GDM1 (cell line): ENCODE results near the gene PDE4D.

Experiments
- DNase-seq: peaks from one replicate; lab custom pipeline; 2025; lab: John Stamatoyannopoulos, UW

PDE4D gene

DNA sequence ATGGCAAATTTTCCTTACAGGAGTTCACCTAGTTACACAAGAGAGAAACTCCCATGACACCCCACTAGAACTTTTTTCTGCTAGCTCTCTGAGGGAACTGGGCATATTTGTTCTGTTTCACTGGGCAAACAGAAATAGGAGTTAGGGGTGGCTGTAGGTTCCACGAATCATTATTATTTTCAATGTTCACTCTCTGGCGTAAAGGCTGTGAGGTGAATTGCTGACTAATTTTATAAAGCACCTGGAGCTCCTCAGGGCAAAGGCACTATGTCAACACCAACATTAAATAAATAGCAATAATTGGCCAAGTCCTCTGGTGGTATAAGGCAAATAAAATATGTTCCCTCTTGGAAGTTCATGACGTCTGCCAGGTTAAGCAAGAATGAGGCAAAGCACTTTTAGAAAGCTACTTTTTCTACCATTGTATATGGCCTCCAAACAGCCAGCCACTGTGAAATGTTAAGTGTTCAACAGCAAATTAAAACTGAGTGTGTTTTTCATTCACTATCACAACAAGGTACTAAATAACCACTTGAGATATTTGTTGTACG lies 344.6 kb downstream of the PDE4D start:
- no peak for DNase-seq

GRCh38 chr5:59547731-59548130 lies 345.8 kb downstream of the PDE4D start:
- DNase-seq, result no peak

DNA sequence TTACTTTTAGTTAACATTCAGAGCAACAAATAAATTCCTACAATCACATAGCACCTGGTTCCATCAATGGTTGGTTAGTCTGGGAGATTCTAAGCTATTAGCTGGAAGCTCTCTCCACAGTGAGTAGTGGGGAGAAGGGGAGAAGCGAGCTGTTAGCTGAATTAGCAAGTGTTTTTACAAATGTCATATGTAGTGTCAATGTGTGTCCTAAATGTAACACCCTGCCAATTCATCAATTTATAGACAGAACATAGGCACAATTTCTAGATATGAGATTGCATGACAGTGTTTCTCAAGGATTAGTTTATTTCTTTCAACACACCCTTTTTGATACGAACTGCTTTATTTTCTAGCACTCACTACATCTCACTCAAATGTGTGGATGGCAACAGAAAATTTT lies 349.0 kb downstream of the PDE4D start:
- DNase-seq, result no peak

GRCh38 chr5:59543821-59544442 lies 349.6 kb downstream of the PDE4D start:
- DNase-seq, result no peak

DNA sequence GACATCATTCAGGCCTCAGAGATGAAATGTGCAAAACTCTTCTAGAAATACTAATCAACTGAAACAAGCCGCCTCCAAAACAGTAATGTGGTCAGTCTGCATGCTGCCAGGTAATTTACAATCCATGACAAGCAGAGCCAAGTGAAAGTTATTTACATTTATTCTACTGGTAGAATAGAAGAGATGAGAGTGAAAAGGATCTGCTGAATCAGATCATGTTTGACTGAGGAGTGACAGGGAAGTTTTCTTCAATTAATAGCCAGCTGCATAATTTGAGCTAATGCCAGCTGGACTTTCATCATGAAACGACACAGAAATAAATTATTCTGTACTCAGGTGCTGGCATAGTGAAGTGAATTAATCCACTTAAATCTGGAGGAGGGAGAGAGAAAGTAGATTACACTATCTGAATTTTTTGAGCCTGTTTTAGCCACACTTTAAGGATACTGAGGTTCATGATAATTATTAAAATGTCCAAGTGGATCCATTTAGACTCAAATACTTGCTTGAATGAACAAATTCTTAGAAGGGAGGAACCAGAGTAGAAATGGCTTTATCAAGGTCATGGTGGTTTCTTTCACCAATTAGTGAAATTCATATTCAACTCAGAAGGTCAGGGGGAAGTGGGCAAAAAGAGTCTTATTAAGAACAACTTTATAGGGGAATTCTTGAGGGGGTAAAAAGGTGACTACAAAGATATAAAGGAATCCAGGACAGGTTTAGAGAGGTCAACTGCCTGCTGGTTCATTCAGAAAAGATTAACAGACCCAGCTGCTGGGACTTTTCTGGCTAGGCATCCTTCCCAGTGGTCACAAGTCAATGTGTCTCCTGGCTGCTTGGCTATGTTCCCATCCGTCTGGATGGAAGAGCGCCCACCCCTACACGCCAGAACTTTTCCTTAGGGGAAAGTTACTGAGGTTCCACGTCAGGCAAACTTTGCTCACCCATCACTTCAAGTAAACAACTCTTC lies 350.4 kb downstream of the PDE4D start:
- no peak for DNase-seq

DNA sequence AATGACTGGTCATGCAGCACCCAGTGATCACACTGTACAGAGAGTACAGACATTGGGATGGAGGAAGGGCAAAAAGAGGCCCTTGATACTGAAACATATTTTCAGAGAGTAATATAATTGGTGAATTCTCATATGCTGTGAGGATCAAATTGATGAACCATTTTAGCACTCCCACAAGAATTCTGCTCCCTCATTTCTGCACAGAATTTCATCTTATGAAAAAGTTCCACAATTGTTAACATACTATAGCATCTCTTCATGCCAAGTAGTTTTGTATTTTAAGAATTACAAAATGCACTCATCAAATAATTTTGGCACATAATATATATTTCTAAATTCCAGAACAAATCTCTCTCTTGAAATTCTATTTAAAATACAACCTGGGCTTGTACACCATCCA lies 351.2 kb downstream of the PDE4D start:
- DNase-seq, result no peak

DNA sequence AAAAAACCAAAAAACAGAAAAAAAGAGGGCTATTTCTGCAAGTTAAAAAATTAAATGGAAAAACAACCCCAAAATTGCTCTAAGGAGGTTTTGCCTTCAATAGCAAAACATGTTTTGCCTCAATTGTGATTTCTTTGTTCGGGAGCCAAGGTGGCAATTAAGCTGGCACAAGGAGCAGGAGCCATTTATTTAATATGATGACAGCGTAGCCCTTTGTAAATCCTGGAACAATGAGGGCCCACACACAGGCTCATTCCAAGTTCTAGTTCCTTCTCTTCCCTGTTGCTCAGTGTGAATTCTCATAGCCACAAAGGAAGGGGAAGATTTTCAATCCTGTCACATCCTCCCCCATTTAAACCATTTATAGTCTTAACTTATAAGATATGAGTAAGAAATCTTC lies 353.2 kb downstream of the PDE4D start:
- DNase-seq, result no peak

- no peak for DNase-seq
These were observed 354.8 kb downstream of the PDE4D start for GRCh38 chr5:59538750-59539121.

GRCh38 chr5:59537961-59538749 lies 355.4 kb downstream of the PDE4D start:
- DNase-seq, result no peak

- DNase-seq, result no peak
These were observed 356.7 kb downstream of the PDE4D start for GRCh38 chr5:59536875-59537274.

DNA sequence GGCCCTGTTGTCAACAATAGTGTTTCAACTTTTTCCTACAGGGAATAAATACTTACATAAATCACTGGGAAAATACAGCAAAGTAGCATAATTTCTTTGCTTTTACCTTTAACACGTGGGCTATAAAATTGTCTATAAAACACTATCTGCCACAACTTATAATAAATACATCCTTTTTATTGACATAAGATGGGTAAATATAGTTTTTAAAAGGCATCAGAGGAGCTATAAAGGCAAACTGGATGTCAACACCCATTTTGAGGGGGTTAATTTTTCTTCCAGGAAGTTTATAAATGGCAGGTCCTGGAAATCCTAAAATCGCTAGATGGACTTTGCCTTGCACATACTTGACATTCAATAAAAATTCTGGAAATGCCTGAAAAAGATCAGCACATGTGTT lies 358.0 kb downstream of the PDE4D start:
- DNase-seq, result no peak

GRCh38 chr5:59533730-59534108 lies 359.8 kb downstream of the PDE4D start:
- DNase-seq, result no peak

DNA sequence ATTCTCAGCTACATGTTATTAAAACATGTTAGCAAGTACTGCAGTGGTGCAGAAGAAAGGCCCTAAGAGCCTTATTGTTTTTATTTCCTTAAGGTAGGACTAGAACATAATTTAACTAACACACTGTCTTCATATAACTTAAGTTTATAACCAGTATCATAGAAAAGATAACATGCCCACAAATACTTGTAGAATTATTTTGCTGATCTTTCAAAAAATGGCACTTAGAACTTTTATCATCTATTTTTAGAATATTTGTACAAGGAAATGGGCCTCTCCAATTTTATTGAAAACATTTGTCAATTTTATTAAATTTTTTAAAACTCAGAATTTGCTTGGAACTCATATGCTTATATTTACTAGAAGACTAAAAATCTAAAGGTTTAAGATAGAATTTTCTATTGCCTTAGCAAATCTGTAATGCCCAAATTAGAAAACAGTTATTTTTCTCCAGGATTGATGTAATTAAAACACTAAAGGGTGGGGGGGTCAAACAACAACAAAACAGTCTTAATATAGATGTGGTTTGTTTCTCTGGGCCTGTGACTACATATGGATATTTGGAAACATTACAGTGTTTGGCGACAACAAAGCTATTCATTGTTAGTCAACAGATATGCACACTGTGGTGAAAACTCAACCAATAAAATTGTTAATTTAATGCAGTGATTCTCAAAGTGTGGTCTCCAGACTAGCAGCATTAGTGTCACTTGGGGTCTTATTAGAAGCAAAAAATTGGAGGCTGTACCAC lies 360.4 kb downstream of the PDE4D start:
- no peak for DNase-seq

GRCh38 chr5:59529239-59529638 lies 364.3 kb downstream of the PDE4D start:
- DNase-seq, result no peak

DNA sequence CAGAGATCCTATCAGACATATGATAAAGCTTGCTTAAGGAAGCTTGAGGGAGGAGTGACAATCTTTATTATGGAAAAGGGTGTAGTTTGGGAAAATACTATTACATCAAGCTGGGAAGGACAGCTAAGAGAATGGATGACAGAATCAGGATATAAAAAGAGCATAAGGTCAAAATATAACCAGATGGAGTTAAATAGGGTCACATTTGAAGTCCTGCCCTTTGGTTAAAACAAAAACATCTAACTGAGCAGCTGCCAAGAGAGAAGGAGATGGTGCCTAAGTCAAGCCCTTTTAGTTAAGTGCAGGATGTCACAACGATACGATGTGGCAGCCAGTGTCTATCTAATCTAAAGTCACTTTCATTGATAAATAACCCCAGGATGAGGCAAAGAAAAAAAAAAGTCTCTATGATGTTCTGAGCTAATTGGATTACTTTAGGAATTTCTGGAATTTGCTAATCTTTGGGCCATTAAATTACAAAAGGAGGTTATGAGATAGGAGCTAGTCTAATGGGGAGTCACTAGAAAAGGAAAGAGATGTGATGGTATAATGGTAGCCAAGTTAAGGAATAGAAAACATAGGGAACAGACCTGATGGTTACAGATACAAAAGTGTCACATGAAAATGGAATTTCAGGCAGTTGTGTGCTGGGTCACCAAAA lies 365.2 kb downstream of the PDE4D start:
- no peak for DNase-seq

- DNase-seq, result no peak
These were observed 367.6 kb downstream of the PDE4D start for GRCh38 chr5:59525957-59526356.

DNA sequence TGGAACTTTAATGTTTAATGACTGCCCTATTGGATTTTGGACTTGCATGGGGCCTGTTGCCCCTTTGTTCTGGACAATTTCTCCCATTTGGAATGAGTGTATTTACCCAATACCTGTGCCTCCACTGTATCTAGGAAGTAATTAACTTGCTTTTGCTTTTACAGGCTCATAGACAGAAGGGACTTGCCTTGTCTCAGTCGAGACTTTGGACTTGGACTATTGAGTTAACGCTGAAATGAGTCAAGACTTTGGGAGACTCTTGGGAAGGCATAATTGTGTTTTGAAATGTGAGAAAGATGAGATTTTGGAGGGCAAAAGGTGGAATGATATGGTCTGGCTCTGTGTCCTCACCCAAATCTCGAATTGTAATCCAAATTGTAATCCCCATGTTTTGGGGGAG lies 368.2 kb downstream of the PDE4D start:
- DNase-seq, result no peak

DNA sequence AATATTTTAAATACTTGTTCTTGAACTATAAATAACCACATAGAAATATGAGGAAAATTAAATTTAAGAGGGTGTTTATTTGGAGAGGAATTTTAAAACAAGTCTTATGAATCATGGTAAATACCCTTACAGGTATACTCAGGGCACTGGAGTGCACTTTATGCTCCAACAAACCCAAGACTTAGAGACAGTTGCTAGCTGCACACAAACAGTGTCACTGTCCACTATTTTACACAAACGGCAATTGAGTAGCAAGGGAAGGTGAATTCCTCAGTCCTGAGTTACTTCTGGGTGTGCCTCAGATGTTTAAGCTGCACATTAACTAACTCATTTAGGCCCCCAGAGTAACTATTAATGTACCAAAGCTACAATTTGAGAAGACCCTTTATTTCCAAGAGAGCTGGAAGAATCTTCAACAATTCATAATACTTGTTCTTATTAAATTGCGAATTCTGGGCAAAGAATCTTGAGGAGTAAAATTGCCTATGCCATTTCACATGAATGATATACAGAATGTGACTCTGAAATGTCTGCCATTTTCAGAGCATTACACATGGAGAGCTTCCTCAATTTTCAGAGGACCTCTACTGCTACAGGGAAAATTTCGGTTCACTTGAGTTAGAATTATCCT lies 371.2 kb downstream of the PDE4D start:
- no peak for DNase-seq

- no peak for DNase-seq
These were observed 372.1 kb downstream of the PDE4D start for GRCh38 chr5:59521476-59521875.

GRCh38 chr5:59519338-59519737 lies 374.2 kb downstream of the PDE4D start:
- DNase-seq, result no peak
